Measurements from ENCODE around the gene KDELR1.

The KDELR1 gene

GRCh38 chr19:48365602-48366001 is 25.7 kb downstream of the KDELR1 start:
- in situ Hi-C loops (cut with HindIII; ENCODE audit: low sequenced_read_pairs): no loop called here
- DNase-seq (ENCODE audit: low read depth, low spot score): no peak
- TF ChIP-seq, protein P1, sequence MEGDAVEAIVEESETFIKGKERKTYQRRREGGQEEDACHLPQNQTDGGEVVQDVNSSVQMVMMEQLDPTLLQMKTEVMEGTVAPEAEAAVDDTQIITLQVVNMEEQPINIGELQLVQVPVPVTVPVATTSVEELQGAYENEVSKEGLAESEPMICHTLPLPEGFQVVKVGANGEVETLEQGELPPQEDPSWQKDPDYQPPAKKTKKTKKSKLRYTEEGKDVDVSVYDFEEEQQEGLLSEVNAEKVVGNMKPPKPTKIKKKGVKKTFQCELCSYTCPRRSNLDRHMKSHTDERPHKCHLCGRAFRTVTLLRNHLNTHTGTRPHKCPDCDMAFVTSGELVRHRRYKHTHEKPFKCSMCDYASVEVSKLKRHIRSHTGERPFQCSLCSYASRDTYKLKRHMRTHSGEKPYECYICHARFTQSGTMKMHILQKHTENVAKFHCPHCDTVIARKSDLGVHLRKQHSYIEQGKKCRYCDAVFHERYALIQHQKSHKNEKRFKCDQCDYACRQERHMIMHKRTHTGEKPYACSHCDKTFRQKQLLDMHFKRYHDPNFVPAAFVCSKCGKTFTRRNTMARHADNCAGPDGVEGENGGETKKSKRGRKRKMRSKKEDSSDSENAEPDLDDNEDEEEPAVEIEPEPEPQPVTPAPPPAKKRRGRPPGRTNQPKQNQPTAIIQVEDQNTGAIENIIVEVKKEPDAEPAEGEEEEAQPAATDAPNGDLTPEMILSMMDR (IDR thresholded peaks at IDR 0.05; ENCODE audit: low read depth, low read length): no peak
- H3K4me3 ChIP-seq (ENCODE audit: low read depth, low read length): no peak overlapping the region

DNA sequence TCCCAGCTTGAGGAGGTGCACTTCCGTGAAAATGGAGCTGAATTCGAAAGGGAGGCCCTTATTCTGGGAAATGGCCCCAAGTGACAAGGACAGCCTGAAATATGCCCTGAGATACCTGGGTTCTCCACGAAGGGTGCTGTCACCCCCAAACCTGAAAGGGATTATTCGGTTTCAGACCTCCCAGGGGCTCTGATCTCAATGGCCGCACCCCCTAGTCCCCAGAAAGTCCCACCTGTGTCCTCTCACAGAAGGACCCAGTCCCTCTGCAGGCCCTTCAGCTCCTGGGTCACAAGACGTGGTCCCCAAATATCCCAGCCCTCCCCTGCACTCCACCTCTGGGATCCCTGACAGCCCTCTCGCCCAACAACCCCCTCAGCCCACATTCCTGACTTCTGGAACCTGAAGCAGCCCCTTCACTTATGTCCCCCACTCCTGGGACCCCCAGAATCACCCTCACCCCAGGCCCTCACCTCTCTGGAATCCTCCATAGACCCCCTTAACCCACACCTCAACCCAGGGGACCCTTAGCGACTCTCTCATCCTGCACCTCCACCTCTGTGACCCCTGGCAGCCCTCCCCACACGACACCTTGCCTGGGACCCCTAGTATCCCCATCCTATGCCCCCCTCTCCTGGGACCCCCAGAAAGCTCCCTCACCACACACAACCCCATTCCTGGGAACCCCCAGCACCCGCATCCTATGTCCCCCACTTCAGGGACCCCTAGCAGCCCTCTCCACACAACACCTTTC is 26.6 kb downstream of the KDELR1 start:
- TF ChIP-seq, protein P1 (IDR thresholded peaks at IDR 0.05; ENCODE audit: low read depth, low read length): no peak
- no peak overlapping the region for H3K4me3 ChIP-seq (ENCODE audit: low read depth, low read length)
- DNase-seq (ENCODE audit: low read depth, low spot score): no peak
- in situ Hi-C loops (cut with HindIII; ENCODE audit: low sequenced_read_pairs): no loop called here

DNA sequence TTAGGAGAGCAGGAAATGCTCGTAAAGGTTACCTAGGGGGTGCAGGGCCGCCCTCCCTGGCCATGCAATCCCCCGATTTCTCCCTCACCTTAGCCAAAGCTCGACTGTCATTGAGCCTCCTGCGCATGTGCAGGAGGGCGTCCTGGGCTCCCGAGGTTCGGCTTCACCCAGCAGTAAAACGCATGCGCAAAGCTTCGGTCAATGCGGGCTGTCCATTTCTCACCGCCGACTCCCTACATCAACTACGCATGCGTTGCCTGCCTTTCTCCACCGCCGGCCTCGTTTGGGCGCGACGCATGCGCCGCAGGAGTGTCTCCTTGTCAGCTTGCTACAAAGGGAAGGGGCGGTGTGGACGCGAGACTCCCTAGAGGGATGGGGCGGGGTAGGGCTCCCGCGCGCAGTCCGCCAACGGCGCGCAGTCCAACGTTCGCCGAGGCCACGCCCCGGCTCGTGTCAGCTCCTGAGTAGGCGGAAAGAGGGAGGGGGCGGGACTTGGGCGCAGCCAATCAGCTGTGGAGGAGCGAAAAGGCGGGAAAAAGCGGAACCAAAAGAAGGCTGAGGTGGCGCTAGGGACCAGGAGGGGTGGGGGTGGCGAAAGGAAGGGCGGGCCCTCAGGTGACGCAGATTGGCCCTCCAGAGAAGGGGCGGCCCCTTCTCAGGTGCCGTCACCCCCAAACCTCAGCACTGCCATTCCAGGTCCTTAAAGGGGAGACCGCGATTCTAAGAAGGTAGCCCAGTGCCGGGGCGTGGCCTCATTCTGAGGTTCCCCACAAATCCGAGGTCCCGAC is 27.3 kb downstream of the KDELR1 start, which contains the start of the genes SYNGR4 and TMEM143:
TSS of gene SYNGR4 (plus strand) at position 558 of the 788 bp plus-strand sequence. CDS start 1,476 bp downstream, outside the sequence.
TSS of gene TMEM143 (minus strand) at position 131 of the 788 bp plus-strand sequence. CDS start at position 111, 20 bp downstream.
- peak within 1 kb of the TSS; percentile 65 for H3K4me3 ChIP-seq (ENCODE audit: low read depth, low read length)
- DNase-seq (ENCODE audit: low read depth, low spot score): peak; percentile 100
- TF ChIP-seq, protein P1 (IDR thresholded peaks at IDR 0.05; ENCODE audit: low read depth, low read length): no peak
- in situ Hi-C loops (cut with HindIII; ENCODE audit: low sequenced_read_pairs): no loop called here

DNA sequence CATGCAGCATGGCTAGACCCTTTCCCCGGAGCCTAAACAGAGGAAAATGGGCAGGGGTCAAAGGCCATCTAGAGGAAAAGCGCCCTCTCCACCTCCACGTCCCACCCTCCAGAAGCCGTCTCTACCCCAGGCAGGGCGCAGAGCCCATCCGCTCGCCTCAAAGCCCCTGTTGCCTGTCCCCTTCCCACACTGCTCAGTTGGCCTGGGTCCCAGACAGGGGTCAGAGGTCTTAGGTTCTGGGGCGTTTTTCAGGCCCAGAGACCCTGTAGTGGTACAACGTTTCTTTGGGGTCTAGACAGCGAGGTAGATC is 27.9 kb downstream of the KDELR1 start:
- TF ChIP-seq, protein P1 (IDR thresholded peaks at IDR 0.05; ENCODE audit: low read depth, low read length): no peak
- in situ Hi-C loops (cut with HindIII; ENCODE audit: low sequenced_read_pairs): no loop called here
- no peak for DNase-seq (ENCODE audit: low read depth, low spot score)
- peak overlapping the region; percentile 65 for H3K4me3 ChIP-seq (ENCODE audit: low read depth, low read length)

DNA sequence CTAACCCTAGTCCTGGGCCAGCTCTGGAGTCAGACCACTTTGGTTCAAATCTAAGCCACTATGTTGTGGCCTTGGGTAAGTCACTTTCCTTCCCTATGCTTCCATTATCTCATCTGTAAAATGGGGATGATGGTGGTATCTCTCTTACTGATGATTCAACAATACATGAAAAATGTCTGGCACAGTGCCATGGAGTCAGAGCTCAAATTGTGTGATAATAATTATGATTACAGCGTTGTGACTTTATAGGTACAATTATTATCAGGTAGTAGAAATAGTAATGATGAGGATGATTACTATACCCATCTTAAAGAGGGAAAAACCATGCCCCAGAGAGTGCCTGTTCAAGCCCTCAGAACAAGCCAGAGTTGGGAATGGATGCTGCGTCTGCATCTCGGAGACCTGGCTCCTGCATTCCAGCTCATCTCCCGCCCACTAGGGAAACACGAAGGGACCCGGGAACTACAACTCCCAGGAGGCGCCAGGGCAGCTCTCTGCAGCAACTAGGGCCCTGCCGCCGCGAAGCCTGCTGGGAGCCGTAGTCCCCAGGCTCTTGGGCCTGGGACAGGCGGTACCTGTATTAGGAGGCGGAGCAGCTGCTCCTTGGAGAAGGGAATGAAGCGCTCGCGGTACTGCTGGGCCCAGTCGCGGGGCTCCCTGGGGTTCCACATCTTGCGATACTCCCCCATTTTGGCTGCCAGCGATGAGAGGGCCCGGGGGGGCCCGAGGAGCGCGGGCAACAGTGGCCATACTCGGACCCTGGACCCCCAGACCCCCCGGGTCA is 28.4 kb downstream of the KDELR1 start:
- H3K4me3 ChIP-seq (ENCODE audit: low read depth, low read length): peak overlapping the region; percentile 65
- in situ Hi-C loops (cut with HindIII; ENCODE audit: low sequenced_read_pairs): no loop called here
- TF ChIP-seq, protein P1 (IDR thresholded peaks at IDR 0.05; ENCODE audit: low read depth, low read length): no peak
- DNase-seq (ENCODE audit: low read depth, low spot score): peak; percentile 96

DNA sequence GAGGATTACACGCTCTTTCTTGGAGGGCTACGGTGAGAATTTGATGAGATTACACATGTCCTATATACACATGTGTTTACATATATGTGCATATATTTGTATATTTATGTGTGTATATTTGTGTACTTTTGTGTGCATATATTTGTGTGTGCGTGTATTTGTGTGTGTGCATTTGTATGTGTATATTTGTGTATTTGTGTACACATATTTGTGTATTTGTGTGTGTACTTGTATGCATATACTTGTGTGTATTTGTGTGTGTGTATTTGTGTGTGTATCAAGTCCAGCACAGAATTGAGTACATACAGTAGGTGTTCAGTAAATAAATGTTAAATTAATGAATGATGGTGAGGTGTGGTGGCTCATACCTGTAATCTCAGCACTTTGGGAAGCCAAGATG is 29.4 kb downstream of the KDELR1 start:
- no peak for DNase-seq (ENCODE audit: low read depth, low spot score)
- H3K4me3 ChIP-seq (ENCODE audit: low read depth, low read length): no peak overlapping the region
- in situ Hi-C loops (cut with HindIII; ENCODE audit: low sequenced_read_pairs): no loop called here
- TF ChIP-seq, protein P1 (IDR thresholded peaks at IDR 0.05; ENCODE audit: low read depth, low read length): no peak

Data from astrocyte of the spinal cord (primary cell).